Thoracic aorta (tissue), 2 donors: ENCODE results near the gene EIF3I. TPM values are rescaled to one million over a fixed set of nuclear protein-coding genes. Genes with fewer than 3 reads are reported as not detected.
A peak's percentile ranks its signal among the peaks of the same experiment; 100 is the strongest.

ENCODE experiments used
- ATAC-seq: fragments of 150-250 bp; one replicate; pipeline ENCODE4 v1.8.0; 2017; ENCODE audit warnings: low read depth; ENCODE audit not compliant: insufficient number of reproducible peaks, low FRiP score
- DNase-seq: peaks from one replicate; pipeline ENCODE4 v3.0.0-alpha.2; 2020; ENCODE audit warnings: low spot score
- H3K27ac ChIP-seq, 2 donors: fragments of 200-600 bp; sonication (generic); 1 replicate in 1 of 2; 2 replicates in 1 of 2; pipeline ENCODE4 v1.5.1; 2016; ENCODE audit warnings: mild to moderate bottlenecking in 2 of 2, moderate library complexity in 2 of 2
- H3K27me3 ChIP-seq: fragments of 200-600 bp; sonication (generic); replicated peaks from 2 replicates; pipeline ENCODE4 v1.6.0; 2016; ENCODE audit warnings: mild to moderate bottlenecking; ENCODE audit not compliant: insufficient read depth
- H3K36me3 ChIP-seq: fragments of 200-600 bp; sonication (generic); one replicate; pipeline ENCODE4 v1.5.1; 2016
- H3K4me1 ChIP-seq, 2 donors: fragments of 200-600 bp; sonication (generic); 1 replicate in 1 of 2; 2 replicates in 1 of 2; pipeline versions ENCODE4 v1.5.1 to v1.6.0; 2016; ENCODE audit warnings: low read depth in 2 of 2, mild to moderate bottlenecking in 1 of 2; ENCODE audit not compliant: control insufficient read depth in 1 of 2
- H3K4me3 ChIP-seq: fragments of 200-600 bp; sonication (generic); 2 replicates; pipeline ENCODE4 v1.5.1; 2016; ENCODE audit warnings: mild to moderate bottlenecking
- H3K9me3 ChIP-seq: fragments of 200-600 bp; sonication (generic); 2 replicates; pipeline ENCODE4 v1.5.1; 2016
- CTCF ChIP-seq: fragments of 200-600 bp; sonication (generic); IDR thresholded peaks from one replicate; pipeline ENCODE4 v1.5.1; 2019; ENCODE audit warnings: antibody characterized with exemption
- total RNA-seq, 2 donors: library from RNA; depleted of rRNA; stranded (reverse); fragments of >200 nt; gene quantifications; one replicate each; pipeline versions ENCODE4 v1.1.0 to v1.2.3, GENCODE V29; 2016

The EIF3I gene
- total RNA-seq, 2 donors from 2014 or later: 105 to 114 TPM

GRCh38 chr1:32215629-32216480, 6.4 kb upstream of the EIF3I start:
- no peak overlapping the region for H3K27ac ChIP-seq
- H3K4me3 ChIP-seq: no peak overlapping the region
- no peaks in the 10 kb centered on the region for H3K27me3 ChIP-seq
- H3K36me3 ChIP-seq: peaks cover 31% of the 10 kb centered on the region
- H3K9me3 ChIP-seq: no peaks in the 10 kb centered on the region
- TF ChIP-seq CTCF: peak; percentile 53
- peaks cover 1 to 9% of the 10 kb centered on the region in 2 donors for H3K4me1 ChIP-seq
- ATAC-seq (no peak), DNase-seq (no peak)

DNA sequence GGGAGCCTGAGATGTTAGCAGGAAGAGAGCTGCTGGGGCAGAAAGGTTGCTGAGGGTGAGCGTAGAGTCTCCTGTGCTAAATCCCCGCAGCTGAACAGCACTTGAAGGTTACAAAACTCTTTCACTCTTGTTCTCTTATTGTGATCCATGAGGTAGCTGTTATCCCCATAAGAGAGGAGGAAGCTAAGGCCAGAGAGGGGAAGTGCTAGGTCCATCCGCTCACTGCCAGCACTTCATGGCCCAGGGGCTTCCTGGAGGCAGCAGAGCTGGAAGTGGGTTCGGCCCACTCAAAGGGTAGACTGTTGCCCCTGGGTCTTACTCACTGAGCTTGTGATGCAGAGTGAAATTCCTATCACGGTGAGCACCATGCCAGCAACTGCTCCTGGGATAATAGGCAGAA, 5.6 kb upstream of the EIF3I start:
- Histone ChIP-seq H3K4me3 (no peak overlapping the region), H3K9me3 (no peaks in the 10 kb centered on the region), H3K27me3 (no peaks in the 10 kb centered on the region), H3K36me3 (peaks cover 31% of the 10 kb centered on the region), H3K27ac (no peak overlapping the region), H3K4me1 (peaks cover 8 to 16% of the 10 kb centered on the region in 2 donors)
- ATAC-seq (no peak), DNase-seq (no peak)
- no peak for TF ChIP-seq CTCF

DNA sequence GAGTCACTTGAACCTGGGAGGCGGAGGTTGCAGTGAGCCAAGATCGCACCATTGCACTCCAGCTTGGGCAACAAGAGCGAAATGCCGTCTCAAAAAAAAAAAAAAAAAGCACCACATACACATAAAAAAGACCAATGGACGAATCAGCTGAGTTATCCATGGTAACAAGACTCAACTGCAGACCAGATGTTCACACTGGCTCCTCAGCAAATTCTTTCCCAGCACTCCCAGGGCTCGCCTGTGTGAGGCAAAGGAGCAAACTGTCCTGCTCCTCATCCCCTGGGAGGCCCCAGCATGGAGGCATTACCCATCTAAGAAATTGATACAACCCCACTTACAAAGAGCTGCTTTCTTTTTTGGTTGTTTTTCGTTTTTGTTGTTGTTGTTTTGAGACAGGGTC, 3.2 kb upstream of the EIF3I start:
- H3K36me3 ChIP-seq: peaks cover 35% of the 10 kb centered on the region

GRCh38 chr1:32220746-32221580, 1.2 kb upstream of the EIF3I start:
- peaks cover 35% of the 10 kb centered on the region for H3K36me3 ChIP-seq
- no peak for TF ChIP-seq CTCF
- ATAC-seq (no peak), DNase-seq (no peak)
- H3K27me3 ChIP-seq: no peaks in the 10 kb centered on the region
- peak overlapping the region; percentile 99 for H3K4me3 ChIP-seq
- no peaks in the 10 kb centered on the region for H3K9me3 ChIP-seq
- H3K27ac ChIP-seq: no peak overlapping the region
- peaks cover 19 to 31% of the 10 kb centered on the region in 2 donors for H3K4me1 ChIP-seq

More for the DNA sequence above, 3.2 kb upstream of the EIF3I start:
- no peak for TF ChIP-seq CTCF
- H3K4me1 ChIP-seq: peaks cover 19 to 30% of the 10 kb centered on the region in 2 donors
- H3K27ac ChIP-seq: no peak overlapping the region
- DNase-seq: no peak
- no peaks in the 10 kb centered on the region for H3K27me3 ChIP-seq
- H3K4me3 ChIP-seq: no peak overlapping the region
- no peak for ATAC-seq
- no peaks in the 10 kb centered on the region for H3K9me3 ChIP-seq

GRCh38 chr1:32221581-32221979, 627 bp upstream of the EIF3I start:
- TF ChIP-seq CTCF: no peak
- peak overlapping the region; percentile 96 to 98 for H3K27ac ChIP-seq
- ATAC-seq (no peak), DNase-seq (no peak)
- H3K27me3 ChIP-seq: no peaks in the 10 kb centered on the region
- peak overlapping the region; percentile 99 for H3K4me3 ChIP-seq
- H3K4me1 ChIP-seq: peaks cover 19 to 31% of the 10 kb centered on the region in 2 donors
- H3K9me3 ChIP-seq: no peaks in the 10 kb centered on the region
- H3K36me3 ChIP-seq: peaks cover 31% of the 10 kb centered on the region
